GM18520 (cell line): ENCODE results near the gene DPAGT1.
"Not testable (repeated sequence)": the region's sequence is repeated elsewhere in the genome, so short reads cannot be mapped to it uniquely, and the experiment has no call there.

Experiments used
- ATAC-seq: cut with Tn5 transposase; IDR thresholded peaks from one replicate; pipeline ENCODE4 v1.9.1; 2021; ENCODE audit not compliant: unreplicated experiment

Gene DPAGT1

DNA sequence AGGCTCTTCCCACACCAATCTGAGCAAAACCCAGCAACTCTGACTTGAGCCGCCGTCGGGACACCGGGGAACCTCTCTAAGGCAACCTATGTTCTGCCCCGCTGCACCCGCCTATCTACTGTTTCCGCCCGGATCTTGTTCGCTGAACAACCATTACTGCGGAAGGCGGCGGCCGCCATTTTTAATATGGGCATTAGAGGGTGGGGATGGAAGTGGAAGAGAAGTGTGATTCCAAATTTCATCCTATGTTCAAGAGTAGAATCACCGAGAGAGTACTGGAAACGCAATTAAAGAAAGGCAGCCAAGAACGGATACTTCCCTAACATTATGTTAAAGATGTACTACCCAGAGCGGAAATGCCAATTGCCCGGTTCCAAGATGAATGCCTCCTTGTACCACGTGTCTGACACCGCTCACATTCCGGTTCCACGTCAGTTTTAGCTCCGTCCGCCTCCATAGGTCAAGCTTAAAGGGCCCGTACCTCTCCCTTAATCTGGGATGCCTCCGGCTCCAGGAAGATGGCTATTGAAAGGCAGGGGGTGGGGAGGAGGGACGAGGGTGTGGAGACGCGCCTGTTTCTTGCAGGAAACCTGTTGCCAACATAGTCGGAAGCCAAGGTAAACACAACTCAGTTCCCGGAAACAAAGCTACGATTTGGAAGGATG is at the start of gene DPAGT1:
DPAGT1 (minus strand) TSS at position 95 of the 665 bp plus-strand sequence. CDS start 198 bp downstream, outside the sequence.
- peak; percentile 77 for ATAC-seq

DNA sequence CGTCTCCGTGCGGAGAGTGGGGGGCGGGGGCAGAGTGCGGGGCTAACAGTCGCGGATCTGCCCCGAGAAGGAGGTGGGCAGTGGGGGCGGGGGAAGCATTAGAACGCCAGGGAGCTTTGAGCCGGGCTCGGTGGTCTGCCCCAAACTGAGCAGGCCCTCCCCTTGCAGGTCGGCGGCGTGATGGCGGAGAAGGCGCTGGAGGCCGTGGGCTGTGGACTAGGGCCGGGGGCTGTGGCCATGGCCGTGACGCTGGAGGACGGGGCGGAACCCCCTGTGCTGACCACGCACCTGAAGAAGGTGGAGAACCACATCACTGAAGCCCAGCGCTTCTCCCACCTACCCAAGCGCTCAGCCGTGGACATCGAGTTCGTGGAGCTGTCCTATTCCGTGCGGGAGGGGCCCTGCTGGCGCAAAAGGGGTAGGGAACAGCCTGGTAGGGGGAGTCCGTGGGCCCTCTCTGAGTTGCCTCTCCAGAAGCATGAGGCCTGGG is 48.2 kb upstream of the DPAGT1 start:
- ATAC-seq = no peak

DNA sequence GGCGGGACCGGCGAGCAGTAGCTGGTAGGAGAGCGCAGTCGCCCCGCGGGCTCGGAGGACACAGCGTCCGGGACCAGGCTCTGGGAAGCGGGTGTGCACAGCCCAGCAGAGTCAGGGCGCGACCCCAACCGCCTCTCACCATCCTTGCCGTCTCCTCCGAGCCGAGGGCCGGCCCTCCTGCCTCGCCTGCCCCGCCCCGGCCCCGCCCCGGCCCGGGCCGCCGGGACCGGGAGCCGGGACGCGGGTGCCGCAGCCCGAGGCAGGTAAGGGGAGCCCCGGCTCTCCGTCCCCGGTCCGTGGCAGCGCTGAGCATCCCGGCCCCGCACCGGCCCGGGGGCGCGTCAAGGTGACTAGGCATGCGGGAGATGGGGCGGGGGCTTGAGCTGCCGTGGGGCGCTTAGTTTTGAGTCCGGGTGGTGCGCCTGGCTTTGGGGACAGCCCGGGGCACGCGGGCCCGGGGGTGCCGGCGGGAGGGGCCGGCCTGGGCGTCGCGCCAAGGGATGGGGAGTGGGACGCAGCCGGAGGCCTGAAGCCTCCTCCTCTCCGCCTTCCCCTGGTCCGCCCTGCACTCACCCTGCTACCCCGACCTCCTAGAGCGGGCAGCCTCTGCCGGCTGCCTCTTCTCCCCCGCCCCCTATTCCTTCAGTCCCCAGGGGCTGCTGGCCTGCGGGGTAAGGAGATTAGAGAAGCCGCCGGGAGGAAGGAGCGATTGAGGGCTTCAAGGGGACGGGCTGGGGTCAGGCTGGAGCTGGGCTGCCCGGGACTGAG is 47.5 kb upstream of the DPAGT1 start, which contains the start of gene ABCG4:
ABCG4 (plus strand) TSS at position 35 of the 768 bp plus-strand sequence. CDS start 914 bp downstream, outside the sequence.
- no peak for ATAC-seq

DNA sequence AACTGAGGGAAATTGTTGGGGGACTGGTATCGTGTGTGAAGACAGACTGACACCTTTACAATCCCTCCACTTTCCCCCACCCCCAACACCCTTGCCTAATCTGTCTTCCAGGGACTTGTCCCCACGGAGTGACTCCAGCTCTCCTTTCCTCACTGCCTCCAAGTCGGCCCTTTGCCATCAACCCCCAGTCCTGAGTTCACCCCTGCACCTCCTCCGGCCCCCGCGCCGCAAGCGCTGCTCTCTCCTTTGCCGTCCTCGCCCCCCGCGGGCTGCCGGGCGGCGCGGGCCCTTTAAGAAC is 47.0 kb upstream of the DPAGT1 start:
- no peak for ATAC-seq

DNA sequence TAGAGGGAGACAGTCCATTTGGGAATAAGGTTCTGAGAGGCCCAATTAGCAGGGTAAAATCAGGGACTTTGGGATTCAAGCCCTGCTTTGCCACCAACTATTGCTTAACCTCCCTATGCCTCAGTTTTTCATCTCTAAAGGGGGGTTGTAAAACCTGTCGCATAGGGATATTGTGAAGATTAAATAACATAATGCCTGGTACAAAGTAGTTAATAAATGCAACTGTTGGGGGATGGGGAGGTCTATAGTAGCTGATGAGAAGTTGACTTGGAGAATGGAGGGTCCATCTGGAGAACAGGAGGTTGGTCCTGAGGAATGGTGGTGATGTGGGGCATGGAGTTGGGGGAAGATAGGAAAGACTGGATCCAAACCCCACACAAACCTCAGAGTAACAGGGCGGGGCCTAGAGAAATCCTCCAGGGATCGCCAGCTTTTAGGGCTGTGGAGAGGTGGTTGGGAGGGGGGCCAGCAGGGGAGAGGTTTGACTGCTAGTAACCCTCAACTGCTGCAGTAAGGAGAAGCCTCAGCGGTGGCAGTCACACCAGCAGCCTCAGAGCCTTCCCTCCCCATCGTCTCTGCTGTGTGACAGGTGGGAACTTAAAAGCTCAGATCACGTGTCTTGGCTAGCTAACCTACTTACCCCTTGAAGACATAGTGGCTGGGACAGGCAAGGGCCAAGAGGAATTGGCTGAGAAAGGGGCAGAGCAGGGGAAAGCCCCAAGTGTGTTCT is 46.1 kb upstream of the DPAGT1 start:
- ATAC-seq = no peak

DNA sequence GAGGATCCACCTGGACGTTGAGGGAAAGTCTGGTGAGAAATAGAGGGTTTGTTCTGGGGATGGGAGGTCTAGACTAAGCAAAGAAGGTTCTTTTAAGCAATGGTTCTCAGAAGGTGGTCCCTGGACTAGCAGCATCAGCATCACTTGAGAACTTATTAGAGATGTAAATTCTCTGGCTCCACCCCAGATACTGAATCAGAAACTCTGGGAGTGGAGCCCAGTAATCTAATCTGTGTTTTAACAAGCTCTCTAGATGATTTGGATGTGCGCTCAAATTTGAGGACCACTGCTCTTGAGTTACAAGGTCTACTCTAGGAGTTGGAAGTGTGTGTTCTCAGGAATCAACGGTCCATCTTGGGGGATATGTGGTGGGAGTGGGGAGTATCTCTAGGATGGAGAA is 43.9 kb upstream of the DPAGT1 start:
- ATAC-seq = no peak

DNA sequence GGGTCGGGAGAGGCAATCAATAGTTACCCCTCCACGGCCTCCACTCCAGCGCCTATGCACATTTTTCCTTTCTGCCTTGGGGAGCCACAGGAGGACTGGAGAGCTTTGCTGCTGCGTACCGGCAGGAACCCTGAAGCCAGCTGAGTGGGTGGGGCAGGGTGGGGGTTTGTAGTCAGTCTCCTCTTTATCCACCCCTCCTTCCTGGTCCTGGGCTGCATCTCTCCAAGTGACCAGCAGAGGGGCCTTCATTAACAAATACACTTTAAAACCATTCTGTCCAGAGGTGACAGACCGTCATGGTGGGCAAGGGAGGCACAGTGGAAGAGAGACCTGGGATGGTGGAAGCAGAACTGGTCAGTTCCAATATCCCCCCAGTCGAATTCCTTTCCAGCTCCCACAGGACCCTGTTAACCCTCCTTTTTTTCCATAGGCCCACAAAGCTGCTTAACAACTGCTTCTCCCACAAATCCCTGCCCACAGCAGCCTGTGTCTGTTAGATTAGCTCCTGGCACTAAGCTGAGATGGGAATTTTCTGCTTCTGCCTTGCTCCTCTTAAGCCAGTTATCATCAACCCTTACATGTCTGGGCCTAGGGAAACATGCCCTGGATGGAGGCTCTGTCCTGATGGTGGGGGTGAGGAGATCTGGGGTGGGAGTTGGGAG is 43.3 kb upstream of the DPAGT1 start:
- ATAC-seq = no peak

DNA sequence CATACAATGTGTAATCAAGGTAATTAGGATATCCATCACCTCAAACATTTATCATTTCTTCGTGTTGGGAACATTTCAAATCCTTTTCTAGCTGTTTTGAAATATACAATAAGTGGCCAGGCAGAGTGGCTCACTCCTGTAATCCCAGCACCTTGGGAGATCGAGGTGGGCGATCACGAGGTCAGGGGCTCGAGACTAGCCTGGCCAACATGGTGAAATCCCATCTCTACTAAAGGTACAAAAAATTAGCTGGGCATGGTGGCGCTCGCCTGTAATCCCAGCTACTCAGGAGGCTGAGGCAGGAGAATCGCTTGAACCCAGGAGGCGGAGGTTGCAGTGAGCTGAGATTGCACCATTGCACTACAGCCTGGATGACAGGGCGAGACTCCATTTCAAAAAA is 37.6 kb upstream of the DPAGT1 start:
- ATAC-seq = not testable (repeated sequence)

DNA sequence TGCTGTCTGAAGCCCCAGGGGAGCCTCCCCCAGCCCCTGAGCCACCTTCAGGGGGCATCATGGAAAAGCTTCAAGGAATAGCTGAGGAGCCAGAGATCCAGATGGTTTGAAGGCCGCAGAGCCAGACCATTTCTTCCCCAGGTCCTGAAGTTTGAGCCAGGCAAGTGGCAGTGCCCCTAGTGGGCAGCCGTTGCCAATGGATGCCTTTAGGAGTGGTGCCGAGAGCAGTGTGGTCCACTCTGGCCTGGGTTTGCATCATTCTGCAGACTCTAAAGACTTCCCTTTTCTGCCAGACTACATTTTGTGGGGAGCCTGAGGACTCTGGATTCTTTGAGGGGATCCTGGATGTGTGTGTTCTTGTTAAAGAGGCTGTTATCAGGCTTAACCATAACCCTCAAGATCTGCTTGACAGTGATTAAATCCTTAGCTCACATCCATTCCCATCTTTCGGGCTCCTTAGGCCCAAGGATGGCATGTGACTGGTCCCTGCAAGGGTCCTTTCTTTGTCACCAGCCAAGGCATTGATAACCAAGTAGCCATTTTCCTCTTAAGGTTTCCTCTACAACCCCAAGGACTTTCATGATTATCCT is 32.8 kb upstream of the DPAGT1 start:
- ATAC-seq = no peak

DNA sequence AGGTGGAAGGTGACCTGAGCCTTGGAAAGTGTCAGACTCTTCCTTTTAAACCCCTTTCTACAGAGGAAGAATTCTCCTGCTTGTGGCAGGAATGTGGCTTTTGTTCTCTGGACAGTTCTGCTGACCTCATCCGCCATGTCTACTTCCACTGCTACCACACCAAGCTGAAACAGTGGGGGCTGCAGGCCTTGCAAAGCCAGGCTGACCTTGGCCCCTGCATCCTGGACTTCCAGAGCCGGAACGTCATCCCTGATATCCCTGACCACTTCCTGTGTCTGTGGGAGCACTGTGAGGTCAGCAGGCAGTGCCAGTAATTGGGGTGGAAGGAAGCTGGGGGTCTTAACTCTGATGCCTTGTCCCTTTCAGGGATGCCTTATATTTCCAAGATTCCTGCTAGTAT is 29.0 kb upstream of the DPAGT1 start:
- ATAC-seq = no peak

DNA sequence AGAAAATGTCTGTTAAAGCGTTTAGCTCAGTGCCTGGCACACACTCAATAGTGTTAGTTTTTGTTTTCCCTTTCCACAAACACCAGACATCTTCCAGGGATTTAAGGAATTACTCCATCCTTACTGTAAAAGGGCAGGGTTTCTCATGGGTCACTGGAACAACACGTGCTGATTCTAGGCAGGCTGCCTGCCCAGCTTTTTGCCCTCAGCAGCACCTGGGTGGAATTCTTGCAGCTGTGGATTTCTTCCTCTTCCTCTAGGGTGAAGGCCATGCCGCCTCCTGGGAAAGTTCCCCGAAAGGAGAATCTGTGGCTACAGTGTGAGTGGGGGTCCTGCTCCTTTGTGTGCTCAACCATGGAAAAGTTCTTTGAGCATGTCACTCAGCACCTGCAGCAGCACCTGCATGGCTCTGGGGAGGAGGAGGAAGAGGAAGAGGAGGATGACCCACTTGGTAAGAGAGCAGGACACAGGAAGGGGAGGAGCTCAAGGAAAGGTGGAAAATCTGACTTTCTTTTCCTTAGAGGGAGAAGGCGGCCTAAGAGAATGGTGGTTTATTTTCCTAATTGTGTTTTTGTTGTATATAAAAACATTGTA is 25.1 kb upstream of the DPAGT1 start:
- ATAC-seq = no peak

DNA sequence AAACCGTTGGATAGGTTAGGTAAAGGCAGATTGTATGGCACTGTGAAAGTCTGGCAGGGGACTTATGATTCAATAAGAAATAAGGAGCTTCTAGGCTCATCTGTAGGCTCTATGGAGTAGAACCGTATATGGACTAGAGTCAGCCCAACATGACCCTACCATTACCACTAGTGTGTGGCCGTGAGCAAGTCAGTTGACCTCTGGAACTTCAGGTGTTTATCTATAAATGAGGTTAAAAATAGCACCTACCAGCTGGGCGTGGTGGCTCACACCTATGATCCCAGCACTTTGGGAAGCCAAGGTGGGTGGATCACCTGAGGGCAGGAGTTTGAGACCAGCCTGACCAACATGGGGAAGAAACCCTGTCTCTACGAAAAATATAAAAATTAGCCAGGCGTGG is 24.2 kb upstream of the DPAGT1 start:
- no peak for ATAC-seq

DNA sequence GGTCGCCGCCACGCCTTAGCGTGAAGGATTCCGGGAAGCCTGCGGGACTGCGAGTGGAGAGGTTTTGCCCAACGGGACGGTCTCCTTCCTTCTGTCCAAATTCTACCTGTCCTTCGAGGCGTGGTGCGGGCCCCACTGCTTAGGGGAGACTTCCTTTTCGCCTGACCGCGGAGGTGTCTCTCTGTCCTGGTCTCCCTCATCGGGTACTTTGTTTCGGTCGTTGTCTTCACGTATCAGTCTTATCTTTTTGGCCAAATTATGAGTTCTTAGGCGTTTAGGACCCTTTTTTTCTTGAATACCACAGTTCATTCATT is 20.1 kb upstream of the DPAGT1 start:
- ATAC-seq = no peak

DNA sequence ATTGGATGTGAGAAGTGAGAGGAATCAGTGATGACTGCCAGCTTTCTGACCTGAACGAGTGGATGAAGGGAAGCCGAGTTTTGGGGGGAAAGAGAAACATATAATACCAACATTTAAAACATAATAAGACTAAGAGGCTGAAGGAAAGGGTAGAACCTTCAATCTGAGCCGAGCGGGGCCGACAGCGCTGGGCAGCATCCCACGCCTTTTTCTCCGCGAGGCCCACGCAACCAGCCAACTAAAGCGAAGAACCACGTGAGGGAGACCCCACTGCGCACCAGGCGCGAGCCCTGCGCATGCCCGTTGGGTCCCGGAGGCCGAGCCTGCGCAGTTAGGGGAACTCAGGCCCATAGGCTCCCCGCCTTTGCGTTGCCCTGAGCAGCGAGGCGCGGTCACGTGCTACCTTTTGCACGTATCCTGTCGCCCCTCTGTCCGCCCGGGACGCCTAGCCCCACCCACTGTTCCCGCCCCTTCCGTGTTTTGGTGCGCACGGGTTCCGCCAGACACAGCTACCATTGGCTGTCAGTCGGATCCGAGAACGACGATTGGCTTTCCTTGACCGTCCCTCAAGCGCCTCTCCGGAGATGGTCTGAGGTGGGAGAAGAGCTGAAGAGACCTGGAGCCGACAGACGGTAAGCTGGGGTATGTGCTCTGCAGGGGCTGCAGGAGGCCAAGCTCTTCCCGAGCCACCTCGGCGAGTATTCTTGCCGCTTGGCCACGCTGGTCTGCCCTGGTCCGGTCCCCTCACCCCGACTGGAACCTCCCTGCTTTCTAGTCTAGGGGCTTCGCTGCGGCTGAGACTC is 19.6 kb upstream of the DPAGT1 start, which contains the start of gene HINFP:
HINFP (plus strand) TSS at position 573 of the 803 bp plus-strand sequence. CDS start 5,365 bp downstream, outside the sequence.
- ATAC-seq = peak; percentile 89

DNA sequence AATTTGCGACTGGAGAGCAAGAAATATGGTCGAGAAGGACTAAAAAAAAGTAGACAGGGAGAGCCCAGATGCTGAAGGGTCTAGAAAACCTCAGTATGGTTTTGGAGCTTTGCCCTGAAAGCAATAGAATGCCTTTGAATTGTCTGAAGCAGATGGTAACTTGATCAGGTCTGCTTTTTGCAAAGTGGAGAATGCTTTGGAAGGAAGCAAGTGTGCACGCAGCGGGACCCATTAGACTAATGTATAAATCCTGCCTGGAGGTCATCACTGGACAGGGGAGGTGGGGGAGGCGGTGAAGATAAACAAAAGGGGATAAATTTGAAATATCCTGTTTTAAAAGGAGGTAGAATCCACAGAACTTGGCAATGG is 19.0 kb upstream of the DPAGT1 start:
- ATAC-seq = no peak

DNA sequence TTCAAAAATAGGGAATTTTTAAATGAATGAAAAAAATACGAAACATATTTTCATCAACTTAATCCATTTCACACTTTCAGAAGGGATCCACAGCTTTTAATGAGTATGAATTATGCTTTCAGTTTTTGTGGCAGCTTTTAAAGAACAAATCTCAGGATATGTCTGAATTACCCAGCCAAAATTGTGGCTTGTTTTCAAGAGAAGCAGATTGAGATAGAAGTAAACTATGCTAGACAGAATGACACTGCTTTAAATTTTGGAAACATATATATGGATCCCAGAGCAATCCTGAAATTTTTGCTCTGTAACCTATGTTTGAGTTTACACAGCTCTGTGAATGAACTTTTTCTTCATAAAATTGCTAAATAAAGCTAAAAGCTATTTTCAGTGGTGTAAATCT is 17.3 kb upstream of the DPAGT1 start:
- ATAC-seq = no peak

DNA sequence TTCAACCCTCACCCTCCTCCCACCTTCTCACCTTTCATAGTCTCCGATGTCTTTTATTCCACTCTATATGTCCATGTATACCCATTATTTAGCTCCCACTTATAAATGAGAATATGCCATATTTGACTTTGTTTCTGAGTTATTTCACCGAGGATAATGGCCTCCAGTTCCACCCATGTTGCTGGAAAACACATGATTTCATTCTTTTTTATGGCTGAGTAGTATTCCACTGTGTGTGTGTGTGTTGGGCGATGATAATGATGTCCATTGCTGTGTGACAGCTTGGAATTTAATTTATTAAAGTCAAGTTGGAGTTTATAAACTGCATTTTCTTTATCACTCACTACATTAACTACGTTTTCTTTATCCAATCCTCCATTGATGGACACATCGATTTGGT is 16.6 kb upstream of the DPAGT1 start:
- ATAC-seq = no peak

DNA sequence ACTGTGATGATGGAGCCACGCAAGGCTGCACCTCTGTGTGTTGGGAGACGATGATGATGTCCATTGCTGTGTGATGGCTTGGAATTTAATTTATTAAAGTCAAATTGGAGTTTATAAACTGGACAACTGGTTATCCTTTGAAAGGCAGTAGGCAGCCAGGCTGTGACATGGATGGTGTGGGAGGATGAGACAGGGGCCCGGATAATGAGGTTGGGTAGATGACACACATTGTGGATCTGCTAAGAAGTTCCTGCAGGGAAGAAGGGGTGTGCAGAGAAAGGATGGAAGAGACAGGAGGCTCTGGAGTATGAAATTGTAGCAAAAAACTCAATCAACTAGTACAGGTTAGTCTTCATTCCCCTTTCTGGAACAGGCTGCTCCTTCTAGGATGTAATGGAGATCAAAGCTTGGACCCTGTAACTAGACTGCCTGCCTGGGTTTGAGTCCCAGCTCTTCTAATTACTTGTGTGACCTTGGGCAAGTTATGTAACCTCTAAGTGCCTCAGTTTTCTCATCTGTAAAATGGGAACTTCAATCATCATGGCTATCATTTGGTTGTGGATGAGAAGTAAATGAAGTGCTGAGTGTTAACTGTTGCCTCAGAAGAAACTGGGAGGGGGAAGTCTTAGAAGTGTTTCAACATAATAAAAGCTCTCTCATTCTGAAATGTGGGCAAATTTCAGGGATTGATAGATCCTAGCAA is 15.5 kb upstream of the DPAGT1 start:
- ATAC-seq = no peak

DNA sequence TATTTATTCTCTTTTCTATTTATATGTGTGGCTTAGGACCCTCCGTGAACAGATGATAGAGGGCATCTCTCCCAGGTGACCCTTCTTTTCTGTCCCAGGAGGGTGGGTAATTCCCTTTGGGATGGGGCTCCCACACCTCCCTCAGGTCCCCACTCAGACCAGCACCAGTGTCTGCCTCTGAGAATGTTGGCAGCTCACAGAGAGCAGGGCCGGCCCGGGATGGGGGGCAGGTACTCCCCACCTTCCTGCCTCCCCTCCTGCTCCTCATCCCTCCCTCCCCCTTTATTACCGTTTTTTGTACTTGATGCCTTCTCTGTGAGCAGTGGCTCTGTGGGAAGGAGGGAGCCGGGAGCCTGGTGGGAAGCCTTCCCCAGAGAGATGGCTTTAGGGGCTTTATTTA is 14.9 kb upstream of the DPAGT1 start:
- no peak for ATAC-seq
